ENCODE data around the gene ALAS1. TPM values are rescaled to one million over a fixed set of nuclear protein-coding genes. Genes with fewer than 3 reads are reported as not detected.

Gene ALAS1
- polyA plus RNA-seq, 1 experiment: 61.7 TPM

- Histone ChIP-seq H3K27ac (ENCODE audit: low read depth, low read length) (peak overlapping the region; percentile 21), H3K9me3 (ENCODE audit: control insufficient read depth, insufficient read depth, low read length) (no peaks in the 10 kb centered on the region), H3K4me3 (ENCODE audit: low read depth, low read length) (no peak overlapping the region), H3K27me3 (ENCODE audit: control insufficient read depth, insufficient read depth, low read length) (no peaks in the 10 kb centered on the region)
- no peak for DNase-seq (ENCODE audit: low read depth, low spot score)
- CTCF ChIA-PET: interaction anchor here (0.7 to 2.4 kb wide), 3 partner anchors 13 to 226 kb away, joined by 3 to 23 read pairs (median 4); no protein-coding TSS in a partner anchor
- TF ChIP-seq CTCF (IDR thresholded peaks at IDR 0.05; ENCODE audit: low read depth, low read length): no peak
- POLR2A ChIA-PET: interaction anchor here (2.3 kb wide), 1 partner anchor 14 kb away, joined by 6 read pairs; no protein-coding TSS in a partner anchor
Measured at GRCh38 chr3:52202384-52203077, 4.6 kb downstream of the ALAS1 start.

GRCh38 chr3:52203701-52204100 is 5.7 kb downstream of the ALAS1 start:
- Histone ChIP-seq H3K27me3 (ENCODE audit: control insufficient read depth, insufficient read depth, low read length) (no peaks in the 10 kb centered on the region), H3K9me3 (ENCODE audit: control insufficient read depth, insufficient read depth, low read length) (no peaks in the 10 kb centered on the region), H3K27ac (ENCODE audit: low read depth, low read length) (no peak overlapping the region), H3K4me3 (ENCODE audit: low read depth, low read length) (no peak overlapping the region)
- CTCF ChIA-PET: interaction anchor here (3.0 kb wide), 1 partner anchor 16 kb away, joined by 21 read pairs; no protein-coding TSS in a partner anchor
- TF ChIP-seq CTCF (IDR thresholded peaks at IDR 0.05; ENCODE audit: low read depth, low read length): no peak
- no peak for DNase-seq (ENCODE audit: low read depth, low spot score)
- POLR2A ChIA-PET: no interaction called here

- Histone ChIP-seq H3K27ac (ENCODE audit: low read depth, low read length) (no peak overlapping the region), H3K4me3 (ENCODE audit: low read depth, low read length) (no peak overlapping the region), H3K9me3 (ENCODE audit: control insufficient read depth, insufficient read depth, low read length) (no peaks in the 10 kb centered on the region), H3K27me3 (ENCODE audit: control insufficient read depth, insufficient read depth, low read length) (no peaks in the 10 kb centered on the region)
- CTCF ChIA-PET: interaction anchor here (3.0 kb wide), 1 partner anchor 16 kb away, joined by 21 read pairs; no protein-coding TSS in a partner anchor
- POLR2A ChIA-PET: no interaction called here
- TF ChIP-seq CTCF (IDR thresholded peaks at IDR 0.05; ENCODE audit: low read depth, low read length): no peak
- no peak for DNase-seq (ENCODE audit: low read depth, low spot score)
Measured at GRCh38 chr3:52204337-52205073, 6.5 kb downstream of the ALAS1 start.

GRCh38 chr3:52205727-52206372 is 7.9 kb downstream of the ALAS1 start:
- Histone ChIP-seq H3K4me3 (ENCODE audit: low read depth, low read length) (no peak overlapping the region), H3K9me3 (ENCODE audit: control insufficient read depth, insufficient read depth, low read length) (no peaks in the 10 kb centered on the region), H3K27ac (ENCODE audit: low read depth, low read length) (no peak overlapping the region), H3K27me3 (ENCODE audit: control insufficient read depth, insufficient read depth, low read length) (no peaks in the 10 kb centered on the region)
- CTCF ChIA-PET: interaction anchor here (3.0 kb wide), 1 partner anchor 14 kb away, joined by 21 read pairs; no protein-coding TSS in a partner anchor
- TF ChIP-seq CTCF (IDR thresholded peaks at IDR 0.05; ENCODE audit: low read depth, low read length): no peak
- no peak for DNase-seq (ENCODE audit: low read depth, low spot score)
- POLR2A ChIA-PET: no interaction called here
